CD14-positive monocyte (primary cell): ENCODE measurements around the gene NCF2. TPM values are rescaled to one million over a fixed set of nuclear protein-coding genes. Genes with fewer than 3 reads are reported as not detected.

Experiments used
- DNase-seq, 3 donors: peaks; one replicate each; pipeline ENCODE4 v3.0.0-alpha.2; 2011 to 2022
- H2AFZ ChIP-seq: 2 replicates; pipeline ENCODE4 v1.6.0; 2012; ENCODE audit warnings: mild to moderate bottlenecking, low read depth, low read length, inconsistent platforms; ENCODE audit not compliant: insufficient read depth, poor library complexity, severe bottlenecking
- H3K27ac ChIP-seq, 2 donors: 1 replicate in 1 of 2; 2 replicates in 1 of 2; pipeline ENCODE4 v1.5.1; 2012 to 2013; ENCODE audit warnings: low read length in 2 of 2, control low read depth in 1 of 2, inconsistent platforms in 1 of 2, low read depth in 1 of 2, mild to moderate bottlenecking in 1 of 2
- H3K27me3 ChIP-seq, 2 donors: one replicate each; pipeline versions ENCODE4 v1.6.0 to v1.6.1; 2011 to 2013; ENCODE audit warnings: low read length in 2 of 2; ENCODE audit not compliant: control insufficient read depth in 2 of 2, insufficient read depth in 2 of 2
- H3K36me3 ChIP-seq, 2 donors: replicated peaks in 1 of 2; 1 replicate in 1 of 2; 2 replicates in 1 of 2; pipeline versions ENCODE4 v1.5.1 to v1.6.1; 2012 to 2013; ENCODE audit warnings: low read length in 2 of 2, control low read depth in 1 of 2, inconsistent platforms in 1 of 2, mild to moderate bottlenecking in 1 of 2; ENCODE audit not compliant: insufficient read depth in 2 of 2, control insufficient read depth in 1 of 2
- H3K4me1 ChIP-seq, 2 donors: 1 replicate in 1 of 2; 2 replicates in 1 of 2; pipeline versions ENCODE4 v1.5.1 to v1.6.1; 2012 to 2013; ENCODE audit warnings: low read length in 2 of 2, control low read depth in 1 of 2, inconsistent platforms in 1 of 2, mild to moderate bottlenecking in 1 of 2, moderate library complexity in 1 of 2; ENCODE audit not compliant: insufficient read depth in 2 of 2, control insufficient read depth in 1 of 2
- H3K4me2 ChIP-seq: replicated peaks from 2 replicates; pipeline ENCODE3; 2012; ENCODE audit warnings: low read length, moderate library complexity, mild to moderate bottlenecking; ENCODE audit not compliant: poor library complexity, severe bottlenecking; ENCODE audit errors: extremely low read depth
- H3K4me3 ChIP-seq, 3 experiments: fragments of 200-600 bp in 1 of 3; sonication (generic) in 1 of 3; replicated peaks in 1 of 3; 1 replicate in 2 of 3; 2 replicates in 1 of 3; pipeline ENCODE4 v1.5.1; 2011 to 2013; ENCODE audit warnings: low read length in 3 of 3, mild to moderate bottlenecking in 3 of 3, control low read depth in 2 of 3, low read depth in 2 of 3, inconsistent platforms in 1 of 3, moderate library complexity in 1 of 3
- H3K79me2 ChIP-seq: 2 replicates; pipeline ENCODE4 v1.6.0; 2012; ENCODE audit warnings: mild to moderate bottlenecking, control low read depth, inconsistent platforms, low read length, moderate library complexity; ENCODE audit not compliant: insufficient read depth
- H3K9ac ChIP-seq: 2 replicates; pipeline ENCODE4 v1.6.0; 2017; ENCODE audit warnings: low read length, mild to moderate bottlenecking; ENCODE audit not compliant: insufficient read depth, poor library complexity, severe bottlenecking
- H3K9me3 ChIP-seq, 2 donors: replicated peaks in 1 of 2; 1 replicate in 1 of 2; 2 replicates in 1 of 2; pipeline versions ENCODE4 v1.5.1 to v1.6.1; 2012 to 2013; ENCODE audit warnings: low read length in 2 of 2, control low read depth in 1 of 2; ENCODE audit not compliant: control insufficient read depth in 1 of 2, insufficient read depth in 1 of 2
- H4K20me1 ChIP-seq: 2 replicates; pipeline ENCODE4 v1.6.0; 2012; ENCODE audit warnings: mild to moderate bottlenecking, low read length, control low read depth, moderate library complexity; ENCODE audit not compliant: insufficient read depth
- H3K27ac Mint-ChIP-seq, 7 donors: one replicate each; pipeline ENCODE4 v1.8.0; 2020; ENCODE audit warnings: mild to moderate bottlenecking in 7 of 7, mixed read lengths in 7 of 7, moderate library complexity in 6 of 7, inconsistent platforms in 2 of 7
- H3K27me3 Mint-ChIP-seq, 3 donors: one replicate each; pipeline ENCODE4 v1.8.0; 2021 to 2022; ENCODE audit warnings: low read depth in 3 of 3, mild to moderate bottlenecking in 3 of 3, mixed read lengths in 3 of 3, moderate library complexity in 3 of 3, inconsistent platforms in 1 of 3
- H3K36me3 Mint-ChIP-seq, 2 donors: one replicate each; pipeline ENCODE4 v1.8.0; 2020; ENCODE audit warnings: mixed read lengths in 2 of 2, inconsistent platforms in 1 of 2, mild to moderate bottlenecking in 1 of 2
- H3K4me1 Mint-ChIP-seq: one replicate; pipeline ENCODE4 v1.8.0; 2020; ENCODE audit warnings: mild to moderate bottlenecking, mixed read lengths
- H3K4me3 Mint-ChIP-seq, 2 donors: one replicate each; pipeline ENCODE4 v1.8.0; 2020; ENCODE audit warnings: mild to moderate bottlenecking in 2 of 2, mixed read lengths in 2 of 2, moderate library complexity in 1 of 2
- H3K9me3 Mint-ChIP-seq, 7 donors: one replicate each; pipeline ENCODE4 v1.8.0; 2020 to 2022; ENCODE audit warnings: mixed read lengths in 7 of 7, mild to moderate bottlenecking in 6 of 7, moderate library complexity in 6 of 7, inconsistent platforms in 2 of 7
- WGBS: methylation state at CpG from one replicate; pipeline ENCODE4 v1.1.5; 2013; ENCODE audit warnings: missing lambda C conversion rate; ENCODE audit not compliant: insufficient coverage; 5-methylcytosine and 5-hydroxymethylcytosine counted together
- intact Hi-C, 2 donors: fragments of 100-400 bp; cut with micrococcal nuclease; formaldehyde crosslinking; loops; one replicate each; pipeline versions ENCODE4 v1.15.0 to v1.15.1; 2023
- polyA plus RNA-seq, 3 donors: library from polyadenylated mRNA; depleted of rRNA in 1 of 3; unstranded in 2 of 3; stranded (reverse) in 1 of 3; fragments of 300-500 nt in 2 of 3; fragments of >200 nt in 1 of 3; fragmentation: Illumina TruSeq in 2 of 3; gene quantifications; 1 replicate in 2 of 3; 2 replicates in 1 of 3; pipeline ENCODE4 v1.2.3, GENCODE V29; 2012 to 2021
- TF ChIP-seq, protein P1 (sequence below): fragments of 200-600 bp; IDR thresholded peaks from one replicate; pipeline ENCODE4 v1.8.0; 2022; ENCODE audit warnings: antibody characterized with exemption, mild to moderate bottlenecking

NCF2 gene
- polyA plus RNA-seq, 3 donors: 509 to 697 (median 557) TPM

DNA sequence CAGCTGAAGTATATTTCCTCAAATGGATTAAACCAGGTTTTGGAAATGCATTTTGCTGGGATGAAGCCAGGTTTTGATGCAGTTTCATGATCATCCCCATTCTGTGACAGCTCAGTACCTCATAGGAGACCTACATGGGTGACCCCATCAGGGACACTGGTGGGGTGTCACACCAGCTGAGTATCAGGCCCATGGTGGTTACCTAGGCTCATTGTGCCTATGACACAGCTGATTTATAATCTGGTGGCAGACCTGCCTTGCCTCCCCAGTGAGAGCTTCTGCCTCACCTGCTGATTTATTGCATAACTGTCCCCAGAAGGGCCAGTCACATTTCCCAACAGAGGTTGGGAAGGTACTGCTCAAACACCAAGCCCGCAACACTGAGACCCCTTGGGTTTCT, 3.8 kb downstream of the NCF2 start:
- Histone ChIP-seq H3K4me2 (peak overlapping the region; percentile 97), H3K4me3 (peak overlapping the region in 1 of 3 experiments; percentile 91), H3K27ac (peak overlapping the region; percentile 37 to 90), H3K9ac (no peak overlapping the region), H3K4me1 (peaks cover 80 to 93% of the 10 kb centered on the region in 2 donors), H2AFZ (no peak overlapping the region), H3K36me3 (peaks cover 46 to 50% of the 10 kb centered on the region in 2 donors), H3K79me2 (peaks cover 86% of the 10 kb centered on the region), H3K9me3 (no peaks in the 10 kb centered on the region), H3K27me3 (no peaks in the 10 kb centered on the region), H4K20me1 (peaks cover 52% of the 10 kb centered on the region)
- intact Hi-C loops: no loop called here
- no CpG with 5 or more reads among the region's 1 CpG for WGBS
- Mint-ChIP-seq H3K4me3 (peak overlapping the region; percentile 43 to 73), H3K36me3 (peaks cover 58 to 80% of the 10 kb centered on the region in 2 donors), H3K27me3 (no peaks in the 10 kb centered on the region), H3K4me1 (peaks cover 75% of the 10 kb centered on the region), H3K27ac (peak overlapping the region; percentile 74 to 98 (median 86)), H3K9me3 (peaks cover 0 to 2% (median 0%) of the 10 kb centered on the region in 7 donors)
- TF ChIP-seq, protein P1, sequence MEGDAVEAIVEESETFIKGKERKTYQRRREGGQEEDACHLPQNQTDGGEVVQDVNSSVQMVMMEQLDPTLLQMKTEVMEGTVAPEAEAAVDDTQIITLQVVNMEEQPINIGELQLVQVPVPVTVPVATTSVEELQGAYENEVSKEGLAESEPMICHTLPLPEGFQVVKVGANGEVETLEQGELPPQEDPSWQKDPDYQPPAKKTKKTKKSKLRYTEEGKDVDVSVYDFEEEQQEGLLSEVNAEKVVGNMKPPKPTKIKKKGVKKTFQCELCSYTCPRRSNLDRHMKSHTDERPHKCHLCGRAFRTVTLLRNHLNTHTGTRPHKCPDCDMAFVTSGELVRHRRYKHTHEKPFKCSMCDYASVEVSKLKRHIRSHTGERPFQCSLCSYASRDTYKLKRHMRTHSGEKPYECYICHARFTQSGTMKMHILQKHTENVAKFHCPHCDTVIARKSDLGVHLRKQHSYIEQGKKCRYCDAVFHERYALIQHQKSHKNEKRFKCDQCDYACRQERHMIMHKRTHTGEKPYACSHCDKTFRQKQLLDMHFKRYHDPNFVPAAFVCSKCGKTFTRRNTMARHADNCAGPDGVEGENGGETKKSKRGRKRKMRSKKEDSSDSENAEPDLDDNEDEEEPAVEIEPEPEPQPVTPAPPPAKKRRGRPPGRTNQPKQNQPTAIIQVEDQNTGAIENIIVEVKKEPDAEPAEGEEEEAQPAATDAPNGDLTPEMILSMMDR: no peak
- no peak for DNase-seq

DNA sequence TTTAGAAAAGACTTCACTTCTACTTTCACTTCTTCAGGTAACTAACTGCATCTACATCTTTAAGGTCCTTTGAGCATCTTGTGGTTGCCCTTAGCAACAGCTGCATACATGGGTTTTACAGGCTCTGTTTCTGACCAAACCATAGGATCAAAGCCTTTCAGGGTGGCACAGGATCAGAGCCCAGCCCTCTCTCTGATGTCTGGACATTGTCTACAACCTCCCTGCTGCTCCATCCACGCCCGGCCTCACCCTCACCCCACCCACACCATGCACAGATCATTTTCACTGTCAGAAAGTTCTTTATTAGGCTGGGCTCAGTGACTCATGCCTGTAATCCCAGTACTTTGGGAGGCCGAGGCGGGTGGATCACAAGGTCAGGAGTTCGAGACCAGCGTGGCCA, 5.2 kb downstream of the NCF2 start:
- Mint-ChIP-seq H3K9me3 (peaks cover 0 to 1% (median 0%) of the 10 kb centered on the region in 7 donors), H3K27ac (peak overlapping the region; percentile 91 to 97 (median 94)), H3K4me3 (peak overlapping the region in 1 of 2 donors; percentile 56), H3K36me3 (peaks cover 67 to 88% of the 10 kb centered on the region in 2 donors), H3K4me1 (peaks cover 75% of the 10 kb centered on the region), H3K27me3 (no peaks in the 10 kb centered on the region)
- intact Hi-C loops: no loop called here
- H4K20me1 ChIP-seq: peaks cover 63% of the 10 kb centered on the region
- DNase-seq: peak in 1 of 3 donors; percentile 33
- no peak overlapping the region for H3K9ac ChIP-seq
- H3K9me3 ChIP-seq: no peaks in the 10 kb centered on the region
- 48% methylated on average over 4 of the region's 6 CpGs for WGBS
- H3K4me2 ChIP-seq: peak overlapping the region; percentile 7
- peaks cover 48 to 50% of the 10 kb centered on the region in 2 donors for H3K36me3 ChIP-seq
- H2AFZ ChIP-seq: no peak overlapping the region
- peak overlapping the region in 1 of 3 experiments; percentile 9 for H3K4me3 ChIP-seq
- no peaks in the 10 kb centered on the region for H3K27me3 ChIP-seq
- peaks cover 92% of the 10 kb centered on the region for H3K79me2 ChIP-seq
- TF ChIP-seq, protein P1: no peak
- peak overlapping the region; percentile 72 to 90 for H3K27ac ChIP-seq
- H3K4me1 ChIP-seq: peaks cover 84 to 97% of the 10 kb centered on the region in 2 donors
